ENCODE data around the gene DONSON.
"Not testable (repeated sequence)": the region's sequence is repeated elsewhere in the genome, so short reads cannot be mapped to it uniquely, and the experiment has no call there.

Gene DONSON

GRCh38 chr21:33588485-33589335, at the start of gene DONSON:
TSS of gene DONSON (minus strand) at chr21:33588684. CDS start at chr21:33588641, 43 bp downstream.
- peak; percentile 97 for DNase-seq (ENCODE audit: low spot score)

GRCh38 chr21:33634254-33634653, 45.8 kb upstream of the DONSON start:
- TF ChIP-seq CTCF (IDR thresholded peaks at IDR 0.05; ENCODE audit: extremely low read depth, insufficient read depth, missing control alignments) = no peak
- no peak for DNase-seq (ENCODE audit: low spot score)
- in situ Hi-C loops (cut with MboI; ENCODE audit: low pct_unique_long_range_greater_than_20kb, low sequenced_read_pairs, unreplicated experiment) = no loop called here

More at GRCh38 chr21:33588485-33589335, at the start of gene DONSON:
- no peak for TF ChIP-seq CTCF (IDR thresholded peaks at IDR 0.05; ENCODE audit: extremely low read depth, insufficient read depth, missing control alignments)
- in situ Hi-C loops (cut with MboI; ENCODE audit: low pct_unique_long_range_greater_than_20kb, low sequenced_read_pairs, unreplicated experiment) = no loop called here

DNA sequence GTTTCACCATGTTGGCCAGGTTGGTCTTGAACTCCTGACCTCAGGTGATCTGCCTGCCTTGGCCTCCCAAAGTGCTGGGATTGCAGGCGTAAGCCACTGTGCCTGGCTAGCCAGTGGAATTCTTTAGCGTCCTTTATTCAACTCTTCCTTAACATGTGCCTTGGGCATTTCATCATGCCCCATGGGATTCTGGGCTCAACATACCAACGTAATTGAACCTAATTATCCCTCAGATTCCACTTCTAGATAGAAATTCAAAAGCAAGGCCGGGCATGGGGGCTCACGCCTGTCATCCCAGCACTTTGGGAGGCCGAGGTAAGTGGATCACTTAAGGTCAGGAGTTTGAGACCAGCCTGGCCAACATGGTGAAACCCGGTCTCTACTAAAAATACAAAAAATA, 37.7 kb upstream of the DONSON start:
- DNase-seq (ENCODE audit: low spot score); in situ Hi-C loops (cut with MboI; ENCODE audit: low pct_unique_long_range_greater_than_20kb, low sequenced_read_pairs, unreplicated experiment): not testable (repeated sequence)

DNA sequence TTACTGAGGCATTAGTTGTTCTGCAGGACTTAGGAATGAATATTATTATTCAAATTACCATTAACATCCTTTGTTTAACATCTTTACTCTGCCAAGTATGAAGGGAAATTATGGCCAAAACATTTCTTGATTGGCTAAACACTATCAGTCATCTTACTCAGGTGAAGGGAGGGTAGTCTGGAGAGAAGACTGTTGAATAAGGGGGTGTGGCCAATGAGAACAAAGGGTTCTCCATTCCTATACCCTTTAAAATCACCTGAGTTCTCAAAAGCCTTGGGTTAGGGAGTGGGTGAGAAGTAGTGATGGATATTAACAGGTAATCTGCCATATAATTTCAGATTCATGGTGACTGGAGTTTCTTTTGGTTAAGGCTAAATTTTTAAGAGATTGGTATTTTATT, 33.8 kb upstream of the DONSON start:
- in situ Hi-C loops (cut with MboI; ENCODE audit: low pct_unique_long_range_greater_than_20kb, low sequenced_read_pairs, unreplicated experiment) = no loop called here
- no peak for DNase-seq (ENCODE audit: low spot score)
- TF ChIP-seq CTCF (IDR thresholded peaks at IDR 0.05; ENCODE audit: extremely low read depth, insufficient read depth, missing control alignments) = no peak

GRCh38 chr21:33619726-33620125, 31.2 kb upstream of the DONSON start:
- TF ChIP-seq CTCF (IDR thresholded peaks at IDR 0.05; ENCODE audit: extremely low read depth, insufficient read depth, missing control alignments) = no peak
- in situ Hi-C loops (cut with MboI; ENCODE audit: low pct_unique_long_range_greater_than_20kb, low sequenced_read_pairs, unreplicated experiment) = no loop called here
- DNase-seq (ENCODE audit: low spot score) = no peak

GRCh38 chr21:33618407-33618806, 29.9 kb upstream of the DONSON start:
- no peak for TF ChIP-seq CTCF (IDR thresholded peaks at IDR 0.05; ENCODE audit: extremely low read depth, insufficient read depth, missing control alignments)
- in situ Hi-C loops (cut with MboI; ENCODE audit: low pct_unique_long_range_greater_than_20kb, low sequenced_read_pairs, unreplicated experiment) = no loop called here
- DNase-seq (ENCODE audit: low spot score) = no peak

DNA sequence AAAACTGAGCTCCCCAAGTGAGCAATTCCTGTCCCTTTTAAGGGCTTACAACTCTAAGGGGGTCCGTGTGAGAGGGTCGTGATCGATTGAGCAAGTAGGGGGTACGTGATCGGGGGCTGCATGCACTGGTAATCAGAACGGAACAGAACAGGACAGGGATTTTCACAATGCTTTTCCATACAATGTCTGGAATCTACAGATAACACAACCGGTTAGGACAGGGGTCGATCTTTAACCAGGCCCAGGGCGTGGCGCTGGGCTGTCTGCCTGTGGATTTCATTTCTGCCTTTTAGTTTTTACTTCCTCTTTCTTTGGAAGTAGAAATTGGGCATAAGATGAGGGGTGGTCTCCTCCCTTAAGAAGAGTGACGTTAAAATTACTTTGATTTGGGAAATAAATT, 29.1 kb upstream of the DONSON start:
- in situ Hi-C loops (cut with MboI; ENCODE audit: low pct_unique_long_range_greater_than_20kb, low sequenced_read_pairs, unreplicated experiment); DNase-seq (ENCODE audit: low spot score): not testable (repeated sequence)

Data from GM13977 (cell line).